Right kidney (tissue), 1 donor: ENCODE results near the gene PFKL.

ENCODE experiments used
- DNase-seq: peaks from one replicate; pipeline ENCODE4 v3.0.0-alpha.2; 2016

PFKL gene

DNA sequence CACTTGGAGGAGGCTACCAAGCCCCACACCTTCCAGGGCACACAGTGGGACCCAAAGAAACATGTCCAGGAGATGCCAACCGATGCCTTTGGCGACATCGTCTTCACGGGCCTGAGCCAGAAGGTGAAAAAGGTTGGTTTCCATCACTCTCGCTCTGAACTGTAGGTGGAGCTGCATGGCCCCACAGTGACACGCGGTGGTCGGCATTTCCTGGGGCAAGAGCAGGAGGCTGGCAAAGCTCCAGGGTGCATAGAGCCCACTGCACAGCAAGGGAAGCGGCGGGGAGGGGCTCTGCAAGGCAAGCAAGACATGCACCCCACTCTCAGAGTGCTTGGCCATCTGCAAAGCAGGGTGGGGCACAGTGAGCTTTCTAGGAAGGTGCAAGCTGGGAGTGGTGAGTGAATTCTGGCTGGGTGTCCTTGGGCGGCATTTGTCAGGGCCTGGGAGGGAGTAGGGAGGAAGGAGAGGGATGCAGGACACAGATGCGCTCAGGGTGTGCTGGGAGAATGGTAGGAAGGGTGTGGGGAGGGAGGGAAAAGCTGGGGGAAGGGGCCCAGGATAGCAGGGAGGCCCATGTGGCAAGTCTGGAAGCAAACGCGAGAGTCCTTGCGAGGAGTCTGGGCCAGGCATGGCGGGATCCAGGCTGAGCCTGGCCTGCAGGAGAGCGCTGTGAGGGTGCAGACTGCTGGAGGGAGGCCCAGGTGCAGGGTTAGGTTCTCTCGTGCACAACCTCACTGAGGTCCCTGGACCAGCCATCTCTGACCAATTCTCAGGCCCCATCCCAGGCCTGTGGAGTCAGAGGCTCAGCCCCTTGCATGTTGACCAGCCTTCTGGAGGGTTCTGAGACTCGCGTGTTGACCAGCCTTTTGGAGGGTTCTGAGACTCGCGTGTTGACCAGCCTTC lies 64.5 kb downstream of the PFKL start:
- no peak for DNase-seq

GRCh38 chr21:44365251-44365966 lies 65.6 kb downstream of the PFKL start:
- no peak for DNase-seq

DNA sequence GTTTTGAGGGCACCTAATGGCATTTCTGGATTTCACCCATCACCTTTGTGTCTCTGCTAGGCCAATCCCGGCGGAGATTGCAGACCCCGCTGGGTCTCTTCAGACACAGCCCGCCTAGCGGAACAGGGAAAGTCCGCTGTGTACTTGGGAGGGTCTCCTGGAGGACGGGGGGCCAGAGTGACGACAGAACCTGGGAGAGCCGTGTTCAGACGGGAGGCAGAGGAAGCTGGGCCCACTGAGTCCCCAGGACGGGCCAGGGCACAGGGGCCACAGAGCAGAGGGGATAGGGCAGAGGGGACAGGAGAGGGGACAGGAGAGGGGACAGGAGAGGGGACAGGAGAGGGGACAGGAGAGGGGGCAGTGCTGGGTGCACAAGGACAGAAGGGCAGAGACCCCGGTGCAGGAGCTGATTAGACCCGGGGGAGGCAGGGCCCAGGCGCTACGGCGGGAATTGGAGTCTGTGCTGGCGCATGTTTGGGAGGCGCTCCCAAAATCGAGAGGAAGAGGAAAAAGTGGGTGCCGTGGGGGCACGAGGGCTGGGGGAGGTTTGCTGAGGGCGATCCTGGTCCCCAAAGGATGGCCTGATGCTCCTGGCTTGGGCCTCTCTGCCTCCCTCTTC lies 66.2 kb downstream of the PFKL start:
- DNase-seq: no peak

GRCh38 chr21:44366586-44367211 lies 66.8 kb downstream of the PFKL start:
- DNase-seq: no peak

DNA sequence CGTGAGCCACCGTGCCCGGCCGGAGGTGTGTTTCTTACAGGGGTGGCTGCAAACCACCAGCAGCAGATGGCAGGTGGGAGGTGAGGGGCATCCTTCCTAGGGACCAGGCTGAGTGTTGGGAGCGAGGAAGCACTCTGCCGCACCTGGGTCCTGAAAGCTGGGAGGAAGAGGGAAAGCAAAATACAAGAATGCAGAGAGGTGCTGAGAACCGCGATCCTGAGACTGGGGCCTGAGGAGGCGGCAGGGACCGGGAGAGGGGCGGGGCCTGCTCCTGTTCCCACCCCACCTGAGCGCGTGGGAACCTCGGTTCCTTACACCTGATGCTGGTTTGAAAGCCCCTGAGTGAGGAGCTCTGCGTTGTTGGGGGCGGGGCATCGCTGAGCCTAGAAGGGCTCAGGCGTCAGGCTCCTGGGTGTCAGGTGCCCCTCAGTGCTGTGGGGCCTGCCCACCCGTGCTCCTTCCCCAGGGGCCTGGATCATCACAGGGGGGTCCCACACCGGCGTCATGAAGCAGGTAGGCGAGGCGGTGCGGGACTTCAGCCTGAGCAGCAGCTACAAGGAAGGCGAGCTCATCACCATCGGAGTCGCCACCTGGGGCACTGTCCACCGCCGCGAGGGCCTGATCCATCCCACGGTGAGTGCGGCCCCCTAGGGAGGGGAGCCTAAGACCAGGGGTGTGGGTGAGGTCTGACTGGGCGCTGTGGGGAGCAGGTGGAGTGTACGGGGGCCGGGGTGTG lies 69.0 kb downstream of the PFKL start:
- DNase-seq: no peak

DNA sequence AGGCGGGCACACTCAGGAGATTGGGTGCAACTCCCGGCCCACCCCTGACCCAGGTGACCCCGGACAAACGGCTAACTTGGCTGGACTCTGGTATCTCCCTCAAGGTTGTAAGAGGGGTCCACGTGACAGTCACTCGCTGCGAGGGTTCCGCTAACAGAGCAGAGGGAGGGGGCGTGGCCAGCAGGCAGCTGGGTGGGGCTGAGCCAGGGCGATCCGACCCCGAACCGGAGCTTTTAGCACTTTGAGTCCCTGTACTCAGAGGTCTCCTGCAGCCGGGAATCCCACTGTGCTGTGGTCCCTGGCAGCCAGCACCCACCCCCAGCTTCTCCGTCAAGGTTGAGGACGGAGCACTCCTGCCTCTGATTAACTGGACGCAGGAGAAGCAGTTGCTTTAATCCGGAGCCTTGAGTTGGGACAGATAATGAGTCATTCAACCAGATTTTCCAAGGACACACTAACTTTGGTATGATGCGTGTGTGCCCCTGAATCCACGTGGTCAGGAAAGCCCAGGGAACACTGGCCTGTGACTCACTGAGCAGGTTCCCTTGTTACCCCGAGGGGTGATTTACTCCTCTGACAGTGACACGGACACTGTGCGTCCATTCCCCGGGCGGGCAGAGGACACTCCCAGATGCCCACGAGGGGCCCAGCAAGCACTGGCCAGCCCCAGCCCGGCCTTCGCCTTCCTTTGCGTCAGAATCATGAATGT lies 70.3 kb downstream of the PFKL start:
- DNase-seq: peak; percentile 47

DNA sequence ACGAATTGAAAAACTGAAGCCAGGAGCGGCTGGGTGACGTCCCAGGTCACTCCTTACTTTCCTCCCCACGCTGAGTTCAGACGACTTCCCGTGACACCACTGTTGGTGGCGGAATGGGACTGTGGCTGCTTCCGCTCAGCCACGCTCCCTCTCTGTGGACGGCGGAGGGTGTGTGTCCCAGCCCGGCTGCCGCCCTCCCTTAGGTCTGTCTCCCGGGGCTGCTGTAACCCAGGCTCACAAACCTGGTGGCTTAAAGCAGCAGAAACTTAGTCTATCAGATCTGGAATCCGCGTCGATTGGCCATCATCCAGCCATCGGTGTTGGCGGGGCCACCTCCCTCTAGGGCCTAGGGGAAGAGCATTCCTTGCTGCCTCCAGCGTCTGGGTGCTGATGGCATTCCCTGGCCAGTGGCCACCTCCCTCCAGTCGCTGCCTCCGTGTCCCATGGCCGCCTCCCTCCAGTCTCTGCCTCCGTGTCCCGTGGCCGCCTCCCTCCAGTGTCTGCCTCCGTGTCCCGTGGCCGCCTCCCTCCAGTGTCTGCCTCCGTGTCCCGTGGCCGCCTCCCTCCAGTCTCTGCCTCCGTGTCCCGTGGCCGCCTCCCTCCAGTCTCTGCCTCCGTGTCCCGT lies 71.0 kb downstream of the PFKL start:
- no peak for DNase-seq

GRCh38 chr21:44371596-44371995 lies 71.7 kb downstream of the PFKL start:
- DNase-seq: no peak

DNA sequence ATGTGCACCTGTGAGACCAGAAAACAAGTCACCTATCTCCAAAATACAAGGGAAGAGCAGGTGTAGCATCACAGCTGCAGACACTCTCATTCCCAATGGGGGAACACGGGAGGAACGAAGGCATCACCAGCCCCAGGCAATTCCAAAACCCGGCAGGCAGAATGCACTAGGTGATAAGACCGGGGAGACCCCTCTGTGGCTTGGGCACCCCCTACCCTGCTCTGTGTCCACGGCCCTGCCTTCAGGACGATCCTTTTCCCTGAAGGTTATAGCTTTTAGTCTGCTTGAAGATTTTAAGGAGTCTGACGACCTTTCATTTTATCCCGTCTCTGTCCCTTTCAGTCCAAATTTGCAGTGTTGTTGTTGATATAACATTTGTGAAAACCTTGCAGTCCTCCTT lies 72.8 kb downstream of the PFKL start:
- no peak for DNase-seq

- DNase-seq: no peak
Measured at GRCh38 chr21:44374601-44375280, 74.9 kb downstream of the PFKL start.

- DNase-seq: no peak
Measured at GRCh38 chr21:44375281-44375651, 75.4 kb downstream of the PFKL start.

DNA sequence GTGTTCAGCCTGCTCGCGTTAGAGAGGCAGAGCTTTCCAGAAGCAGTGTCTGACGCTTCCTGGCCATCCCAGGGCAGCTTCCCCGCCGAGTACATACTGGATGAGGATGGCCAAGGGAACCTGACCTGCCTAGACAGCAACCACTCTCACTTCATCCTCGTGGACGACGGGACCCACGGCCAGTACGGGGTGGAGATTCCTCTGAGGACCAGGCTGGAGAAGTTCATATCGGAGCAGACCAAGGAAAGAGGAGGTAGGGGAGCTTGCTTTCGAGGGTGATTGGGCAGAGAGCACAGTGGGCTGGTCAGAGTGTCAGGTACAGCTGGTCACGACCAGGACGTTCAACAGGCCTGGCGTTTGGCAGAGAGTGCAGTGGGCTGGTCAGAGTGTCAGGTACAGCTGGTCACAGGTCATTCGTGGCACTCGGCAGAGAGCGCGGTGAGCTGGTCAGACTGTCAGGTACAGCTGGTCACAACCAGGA lies 75.9 kb downstream of the PFKL start:
- no peak for DNase-seq

DNA sequence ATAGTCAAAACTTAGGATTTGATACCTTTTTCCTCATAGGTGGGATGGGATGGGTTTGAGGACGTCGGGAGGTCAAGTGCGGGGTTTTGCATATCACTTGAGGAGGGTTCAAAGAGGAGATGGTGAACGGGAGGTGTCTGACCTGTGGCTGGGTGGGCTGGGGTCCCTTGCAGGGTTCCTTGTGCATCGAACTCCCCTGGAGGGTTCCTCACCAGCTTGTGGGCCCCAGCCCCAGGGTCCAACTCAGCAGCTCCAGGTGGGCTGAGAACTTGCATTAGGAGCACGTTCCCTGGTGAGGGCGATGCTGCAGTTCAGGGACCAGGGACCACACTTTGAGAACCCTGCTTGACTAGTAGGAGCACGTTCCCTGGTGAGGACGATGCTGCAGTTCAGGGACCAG lies 76.8 kb downstream of the PFKL start:
- DNase-seq: no peak
